ENCODE measurements around the gene PSTK.

PSTK gene

GRCh38 chr10:122974023-122974422 lies 6.2 kb upstream of the PSTK start:
- H3K4me3 ChIP-seq (ENCODE audit: low read length) = no peak overlapping the region
- no peak for TF ChIP-seq CTCF (conservative IDR thresholded peaks at IDR 0.05; ENCODE audit: low read depth, low read length)
- DNase-seq (ENCODE audit: low read depth) = peak; percentile 46

DNA sequence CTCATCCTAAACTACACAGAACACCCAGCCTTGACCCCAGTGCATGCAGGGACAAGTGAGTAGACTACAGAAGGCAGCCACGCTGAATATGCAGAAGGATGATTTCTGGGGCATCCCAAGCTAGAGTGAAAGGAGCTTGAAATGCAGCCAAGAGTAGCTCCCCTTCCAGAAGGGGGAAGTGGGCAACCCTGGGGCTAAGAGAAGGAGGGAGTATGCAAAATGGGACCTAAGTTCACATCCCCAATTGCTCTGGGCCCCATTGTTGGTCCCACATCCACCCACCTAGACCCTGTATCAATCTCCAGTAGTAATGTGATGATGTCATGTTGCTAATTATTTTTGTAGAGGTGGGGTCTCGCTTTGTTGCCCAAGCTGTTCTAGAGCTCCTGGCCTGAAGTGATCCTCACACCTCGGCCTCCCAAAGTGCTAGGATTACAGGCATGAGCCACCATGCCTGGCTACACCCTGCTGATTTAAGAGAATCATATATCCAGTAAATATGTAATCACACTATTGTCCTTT lies 5.6 kb upstream of the PSTK start:
- no peak for DNase-seq (ENCODE audit: low read depth)
- H3K4me3 ChIP-seq (ENCODE audit: low read length) = no peak overlapping the region
- no peak for TF ChIP-seq CTCF (conservative IDR thresholded peaks at IDR 0.05; ENCODE audit: low read depth, low read length)

GRCh38 chr10:122981066-122981464 lies 864 bp downstream of the PSTK start:
- peak overlapping the region; percentile 66 for H3K4me3 ChIP-seq (ENCODE audit: low read length)
- no peak for DNase-seq (ENCODE audit: low read depth)
- TF ChIP-seq CTCF (conservative IDR thresholded peaks at IDR 0.05; ENCODE audit: low read depth, low read length) = peak; percentile 67

GRCh38 chr10:122983898-122984297 lies 3.7 kb downstream of the PSTK start:
- TF ChIP-seq CTCF (conservative IDR thresholded peaks at IDR 0.05; ENCODE audit: low read depth, low read length) = no peak
- no peak for DNase-seq (ENCODE audit: low read depth)
- no peak overlapping the region for H3K4me3 ChIP-seq (ENCODE audit: low read length)

- no peak overlapping the region for H3K4me3 ChIP-seq (ENCODE audit: low read length)
- no peak for DNase-seq (ENCODE audit: low read depth)
- TF ChIP-seq CTCF (conservative IDR thresholded peaks at IDR 0.05; ENCODE audit: low read depth, low read length) = no peak
These were observed 4.5 kb downstream of the PSTK start for GRCh38 chr10:122984708-122985107.

DNA sequence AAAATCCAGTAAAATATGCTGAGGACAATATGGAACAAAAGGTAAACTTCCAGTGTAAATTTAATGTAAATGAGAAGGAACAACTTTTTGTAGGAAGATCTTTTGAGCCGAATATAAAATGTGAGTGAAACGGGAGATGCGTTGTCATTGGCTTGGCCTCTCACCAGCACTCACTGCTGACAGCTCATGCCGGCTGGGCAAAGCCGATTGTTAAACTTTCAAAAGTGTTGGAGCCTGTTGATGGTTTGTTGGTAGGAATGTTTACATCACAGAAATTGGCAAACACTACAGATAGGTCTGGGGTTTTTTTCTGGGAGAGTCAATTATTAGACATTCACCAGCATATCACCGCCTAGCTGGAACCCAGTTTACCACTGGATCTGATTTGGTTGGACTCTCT lies 6.1 kb downstream of the PSTK start:
- DNase-seq (ENCODE audit: low read depth) = no peak
- no peak for TF ChIP-seq CTCF (conservative IDR thresholded peaks at IDR 0.05; ENCODE audit: low read depth, low read length)
- H3K4me3 ChIP-seq (ENCODE audit: low read length) = no peak overlapping the region

- no peak for TF ChIP-seq CTCF (conservative IDR thresholded peaks at IDR 0.05; ENCODE audit: low read depth, low read length)
- no peak for DNase-seq (ENCODE audit: low read depth)
- no peak overlapping the region for H3K4me3 ChIP-seq (ENCODE audit: low read length)
These were observed 8.3 kb downstream of the PSTK start for GRCh38 chr10:122988501-122988900.

Data from retinal pigment epithelial cell (primary cell).